Panc1 (cell line): ENCODE measurements around the gene CELF6.

ENCODE experiments used
- POLR2AphosphoS5 ChIP-seq: IDR thresholded peaks from 2 replicates; pipeline ENCODE4 v1.6.1; 2012; ENCODE audit warnings: mild to moderate bottlenecking, low read depth, low read length, moderate library complexity
- TCF7L2 ChIP-seq: IDR thresholded peaks from 2 replicates; pipeline ENCODE4 v1.6.1; 2011; ENCODE audit warnings: mild to moderate bottlenecking, low read depth, low read length, inconsistent platforms
- TF ChIP-seq, protein P1 (sequence below): fragments of 450-650 bp; IDR thresholded peaks from 2 replicates; pipeline ENCODE4 v1.5.1; 2017; ENCODE audit warnings: mild to moderate bottlenecking

DNA sequence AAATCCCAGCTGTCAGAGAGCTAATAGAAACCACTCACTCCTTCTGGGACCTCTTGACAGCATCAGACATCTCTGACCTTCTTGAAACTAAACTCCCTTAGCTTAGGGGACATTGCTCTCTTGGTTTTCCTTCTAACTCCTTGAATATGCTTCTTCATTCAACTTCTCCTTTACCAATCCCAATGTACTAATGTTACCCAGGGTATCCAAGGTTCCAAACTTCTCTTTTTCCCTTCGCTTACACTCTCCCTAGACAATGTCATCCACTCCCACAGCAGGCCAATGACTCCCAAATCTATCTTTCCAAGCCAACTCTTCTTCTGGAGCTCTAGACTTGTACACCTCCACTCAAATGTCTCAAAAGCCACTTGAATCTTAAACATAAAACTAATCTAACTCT, 41.2 kb upstream of the CELF6 start:
- TF ChIP-seq, protein P1, sequence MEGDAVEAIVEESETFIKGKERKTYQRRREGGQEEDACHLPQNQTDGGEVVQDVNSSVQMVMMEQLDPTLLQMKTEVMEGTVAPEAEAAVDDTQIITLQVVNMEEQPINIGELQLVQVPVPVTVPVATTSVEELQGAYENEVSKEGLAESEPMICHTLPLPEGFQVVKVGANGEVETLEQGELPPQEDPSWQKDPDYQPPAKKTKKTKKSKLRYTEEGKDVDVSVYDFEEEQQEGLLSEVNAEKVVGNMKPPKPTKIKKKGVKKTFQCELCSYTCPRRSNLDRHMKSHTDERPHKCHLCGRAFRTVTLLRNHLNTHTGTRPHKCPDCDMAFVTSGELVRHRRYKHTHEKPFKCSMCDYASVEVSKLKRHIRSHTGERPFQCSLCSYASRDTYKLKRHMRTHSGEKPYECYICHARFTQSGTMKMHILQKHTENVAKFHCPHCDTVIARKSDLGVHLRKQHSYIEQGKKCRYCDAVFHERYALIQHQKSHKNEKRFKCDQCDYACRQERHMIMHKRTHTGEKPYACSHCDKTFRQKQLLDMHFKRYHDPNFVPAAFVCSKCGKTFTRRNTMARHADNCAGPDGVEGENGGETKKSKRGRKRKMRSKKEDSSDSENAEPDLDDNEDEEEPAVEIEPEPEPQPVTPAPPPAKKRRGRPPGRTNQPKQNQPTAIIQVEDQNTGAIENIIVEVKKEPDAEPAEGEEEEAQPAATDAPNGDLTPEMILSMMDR, result no peak
- TF ChIP-seq POLR2AphosphoS5 (no peak), TCF7L2 (no peak)
